CD4-positive, alpha-beta T cell treated with Interleukin-17A for 4 hours (primary cell): ENCODE results near the gene UBL3.

ENCODE experiments used
- DNase-seq: peaks from one replicate; pipeline ENCODE4 v3.0.0-alpha.2; 2020; ENCODE audit warnings: mixed read lengths

The UBL3 gene

DNA sequence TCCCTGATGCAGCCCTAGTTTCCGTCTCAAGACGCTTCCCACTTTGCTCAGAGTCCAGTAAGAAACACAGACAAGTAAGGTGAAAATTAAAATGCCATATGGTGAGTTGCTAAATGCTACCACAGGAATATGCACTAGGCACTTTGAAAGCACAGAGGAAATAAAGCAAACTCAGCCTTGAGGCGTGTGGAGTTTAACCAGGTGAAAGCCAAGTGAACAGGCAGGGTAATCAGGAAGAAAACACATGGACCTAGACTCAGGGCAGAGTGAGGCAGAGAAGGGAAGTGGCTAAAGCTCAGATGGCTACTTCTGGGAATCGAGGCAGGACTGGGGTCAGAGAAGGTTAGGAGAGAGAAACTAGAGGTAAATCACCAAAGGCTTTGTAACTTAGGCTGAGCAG lies 5.4 kb upstream of the UBL3 start:
- DNase-seq, result no peak

DNA sequence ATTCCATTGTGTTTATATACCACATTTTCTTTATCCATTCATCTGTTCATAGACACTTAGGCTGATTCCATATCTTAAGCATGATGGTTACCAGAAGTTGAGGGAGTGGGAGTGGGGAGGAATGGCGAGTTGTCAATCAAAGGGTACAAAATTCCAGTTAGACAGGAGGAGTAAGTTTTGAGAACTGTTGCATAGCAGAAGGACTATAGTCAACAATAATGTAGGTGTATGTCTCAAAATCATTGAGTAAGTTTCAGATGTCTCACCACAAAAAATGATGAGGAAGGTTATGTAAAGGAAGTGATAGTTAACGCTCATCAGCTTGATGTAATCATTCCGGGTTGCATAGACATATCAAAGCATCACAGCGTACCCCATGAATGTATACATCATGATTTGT lies 4.6 kb upstream of the UBL3 start:
- DNase-seq, result no peak

DNA sequence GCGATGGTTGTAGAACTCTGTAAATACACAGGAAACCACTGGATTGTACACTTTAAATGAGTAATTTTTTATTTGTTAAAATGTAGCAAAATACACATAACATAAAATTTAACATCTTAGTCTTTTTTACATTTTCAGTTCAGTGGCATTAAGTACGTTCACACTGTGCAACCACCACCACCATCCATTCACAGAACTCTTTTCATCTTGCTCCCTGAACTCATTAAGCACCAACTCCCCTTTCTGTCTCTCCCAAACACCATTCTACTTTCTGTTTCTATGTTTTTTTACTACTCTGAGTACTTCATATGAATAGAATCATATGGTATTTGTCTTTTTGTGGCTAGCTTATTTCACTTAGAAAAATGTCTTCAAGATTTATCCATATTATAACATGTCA lies 2.7 kb upstream of the UBL3 start:
- no peak for DNase-seq

DNA sequence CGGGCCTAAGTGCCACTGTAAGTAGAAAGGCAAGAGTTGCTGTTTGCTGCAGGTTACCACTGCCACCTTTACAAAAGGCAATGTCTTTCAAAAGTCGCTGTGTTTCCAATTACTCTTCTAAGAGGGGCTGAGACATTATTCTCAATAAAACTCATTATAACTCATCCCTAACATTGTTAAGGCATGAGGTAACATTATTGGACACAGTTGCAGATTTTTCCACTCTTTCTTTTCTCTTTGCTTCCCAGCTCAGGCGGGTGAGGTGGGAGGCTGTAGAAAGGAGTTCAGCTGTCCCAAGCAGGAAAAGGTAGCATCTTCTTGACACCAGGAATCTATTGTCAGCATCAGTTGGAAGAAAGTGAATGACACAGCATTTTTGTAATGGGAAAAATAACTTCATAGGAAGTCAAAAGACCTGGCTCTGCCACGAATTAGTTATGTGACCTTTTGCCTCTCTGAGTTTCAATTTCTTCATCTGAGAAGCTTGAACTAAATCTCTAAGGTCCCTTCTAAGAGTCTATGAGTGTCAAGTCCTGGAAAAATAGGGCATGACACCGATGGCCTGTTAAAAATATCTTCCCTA lies 2.1 kb upstream of the UBL3 start:
- DNase-seq, result no peak

DNA sequence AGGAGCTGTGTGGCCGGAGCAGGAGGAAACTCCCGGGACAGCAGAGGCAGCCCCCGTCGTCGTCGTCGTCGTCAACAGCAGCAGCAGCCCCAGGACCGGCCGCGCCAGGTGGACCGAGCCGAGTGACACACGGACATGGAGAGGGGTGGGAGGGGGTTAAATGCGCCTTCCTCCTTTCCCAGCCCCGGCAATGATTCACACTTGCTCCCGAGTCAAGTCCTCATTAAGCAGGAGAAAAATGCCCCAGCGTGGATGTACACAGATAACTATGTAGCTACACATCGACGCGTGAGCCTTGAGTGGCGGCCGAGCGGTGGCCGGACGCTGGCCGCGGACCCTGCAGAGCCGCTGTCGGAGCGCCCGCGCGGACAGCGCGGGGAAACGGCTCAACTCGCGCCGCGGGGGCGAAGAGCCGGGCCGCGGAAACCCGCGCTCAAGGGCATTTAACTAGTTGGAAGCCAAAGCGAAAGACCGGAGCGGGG lies 645 bp downstream of the UBL3 start:
- DNase-seq, result peak; percentile 43

DNA sequence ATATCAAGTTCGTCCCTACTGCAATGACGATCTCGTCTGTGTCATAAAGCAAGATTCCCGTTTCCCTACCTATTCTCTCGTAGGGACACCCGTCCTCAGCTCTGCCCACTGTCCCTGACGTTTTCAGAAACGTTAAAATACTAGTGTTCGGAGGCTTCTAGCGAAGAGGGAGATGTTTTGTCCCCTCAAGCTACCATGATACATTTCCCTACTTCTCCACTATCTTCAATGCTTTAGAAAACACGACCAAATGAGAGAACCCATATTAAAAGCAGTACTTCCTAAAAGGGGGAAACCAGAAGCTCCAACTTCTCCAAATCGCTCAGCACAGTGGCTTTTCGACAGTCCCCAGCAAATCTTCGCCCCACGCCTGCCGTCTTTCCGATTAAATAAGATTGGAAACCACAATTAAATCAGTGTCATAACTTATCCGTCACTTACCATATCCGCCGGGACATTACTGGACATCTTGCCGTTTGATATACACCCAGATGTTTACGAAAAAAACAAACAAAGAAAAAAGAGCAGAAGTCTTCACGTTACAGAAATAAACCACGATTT lies 1.3 kb downstream of the UBL3 start:
- peak; percentile 16 for DNase-seq

DNA sequence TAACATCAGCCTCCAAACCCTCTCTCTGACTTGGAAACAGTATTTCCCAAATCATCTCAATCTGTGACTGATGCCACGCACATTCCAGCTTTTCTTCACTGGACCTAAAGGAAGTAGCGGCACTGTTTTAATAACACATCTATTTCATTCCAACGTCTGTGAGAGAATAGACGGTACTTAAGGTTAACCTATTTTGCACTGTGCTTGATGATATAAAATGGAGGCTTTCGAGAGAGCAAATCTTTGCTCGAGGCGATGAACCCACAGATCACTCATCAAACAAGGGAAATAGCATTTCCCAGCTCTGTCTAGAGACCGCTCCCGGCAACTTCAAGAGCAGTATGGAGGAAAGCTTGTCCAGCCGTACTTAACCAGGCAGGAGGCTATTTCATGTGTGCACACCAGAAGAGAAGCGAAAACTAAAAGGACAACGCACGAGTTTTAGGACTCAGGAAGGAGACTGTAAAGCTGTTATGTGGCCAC lies 2.9 kb downstream of the UBL3 start:
- peak; percentile 10 for DNase-seq

DNA sequence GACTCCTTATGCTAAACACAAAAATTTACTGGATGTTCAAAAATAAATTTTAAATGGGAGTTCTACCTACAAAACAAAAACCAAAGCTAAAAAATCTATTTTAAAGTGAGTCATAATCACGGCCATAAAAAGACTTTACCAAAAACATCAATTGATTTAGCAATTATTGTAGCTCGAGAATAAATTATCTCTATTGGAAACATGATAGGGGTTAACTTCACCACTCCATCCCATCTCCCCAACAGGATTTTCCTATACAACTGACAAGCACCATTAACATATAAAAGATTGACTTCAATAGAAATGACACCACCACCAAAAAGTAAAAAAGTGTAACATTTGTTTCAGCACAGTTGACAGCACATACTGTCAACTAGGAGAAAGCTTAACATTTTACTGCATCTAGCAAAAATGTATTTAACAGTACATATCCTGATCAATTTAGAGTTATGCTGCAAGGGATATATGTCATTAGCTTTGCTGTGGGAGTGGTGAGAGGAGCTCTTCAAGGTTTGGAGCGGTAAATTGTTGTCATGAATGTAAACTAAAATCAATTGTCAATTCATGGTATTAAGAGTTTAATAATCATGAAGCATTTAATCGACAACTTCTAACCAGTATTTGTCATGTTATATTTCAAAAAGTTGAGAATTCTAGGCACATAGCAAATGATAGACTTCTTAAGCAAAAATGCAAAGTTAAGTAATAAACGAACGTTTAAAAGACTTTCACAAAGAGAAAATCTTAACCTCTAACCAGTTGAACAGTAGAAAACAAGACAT lies 3.8 kb downstream of the UBL3 start:
- no peak for DNase-seq

DNA sequence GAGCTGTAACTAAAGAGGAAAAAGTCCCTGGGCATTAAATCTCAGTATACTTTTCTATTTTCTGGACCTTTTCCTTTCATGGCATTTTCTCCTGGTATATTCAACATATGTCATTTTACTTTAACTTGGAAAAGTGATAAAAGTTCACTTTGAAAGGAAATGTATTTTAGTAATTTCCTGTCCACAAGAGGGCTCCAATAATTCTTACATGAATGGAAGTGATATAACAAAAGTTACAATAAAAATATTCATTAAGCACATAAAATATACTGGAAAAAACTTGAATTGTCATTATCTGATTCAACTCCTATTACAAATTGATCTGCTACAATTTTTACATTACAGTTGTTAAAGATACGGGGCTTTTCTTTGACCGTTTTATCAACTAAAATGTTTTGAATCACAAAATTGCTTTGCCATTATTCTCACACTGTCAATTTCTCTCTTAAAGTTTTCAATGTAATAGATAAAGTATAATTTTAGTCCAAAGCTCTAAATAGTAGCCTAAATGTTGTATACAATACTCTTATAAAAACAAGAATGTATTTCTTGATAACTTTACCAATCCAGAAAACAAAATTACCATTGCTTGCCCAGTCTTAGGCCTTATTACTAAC lies 4.9 kb downstream of the UBL3 start:
- DNase-seq, result no peak

DNA sequence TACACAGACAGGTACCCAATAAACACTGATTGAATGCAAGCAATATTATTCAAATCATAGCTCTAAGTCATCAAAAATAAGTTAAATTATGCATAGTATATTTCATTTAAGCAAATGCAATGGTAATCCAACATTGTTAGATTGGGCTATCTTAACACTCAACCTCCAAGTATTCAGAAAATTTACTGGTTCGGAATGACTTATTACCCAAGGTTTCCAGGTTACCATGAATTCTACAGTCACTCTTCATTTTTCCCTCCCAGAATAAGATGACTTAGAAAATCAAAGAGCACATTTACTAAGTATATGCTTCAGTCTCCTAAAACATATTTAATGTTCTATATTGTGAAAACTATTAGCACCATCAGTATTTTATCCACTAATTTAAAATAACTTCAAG lies 6.0 kb downstream of the UBL3 start:
- no peak for DNase-seq

DNA sequence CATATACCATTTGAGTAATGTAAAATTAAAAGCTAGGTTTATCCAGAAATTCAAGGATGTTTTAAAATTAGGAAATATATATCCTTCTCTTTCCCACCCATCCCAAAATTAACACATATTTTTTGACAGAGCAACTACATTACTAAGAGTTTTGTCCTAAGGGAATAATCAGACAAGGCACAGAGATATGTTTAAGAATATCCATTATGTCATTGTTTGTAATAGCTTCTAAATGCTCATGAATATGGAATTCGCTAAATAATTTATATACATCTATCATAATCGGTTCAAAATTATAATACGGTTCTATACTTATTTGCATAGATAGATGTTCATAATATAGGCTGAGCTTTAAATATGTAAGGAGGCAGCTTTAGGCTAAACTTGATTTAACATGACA lies 9.8 kb downstream of the UBL3 start:
- DNase-seq, result no peak

DNA sequence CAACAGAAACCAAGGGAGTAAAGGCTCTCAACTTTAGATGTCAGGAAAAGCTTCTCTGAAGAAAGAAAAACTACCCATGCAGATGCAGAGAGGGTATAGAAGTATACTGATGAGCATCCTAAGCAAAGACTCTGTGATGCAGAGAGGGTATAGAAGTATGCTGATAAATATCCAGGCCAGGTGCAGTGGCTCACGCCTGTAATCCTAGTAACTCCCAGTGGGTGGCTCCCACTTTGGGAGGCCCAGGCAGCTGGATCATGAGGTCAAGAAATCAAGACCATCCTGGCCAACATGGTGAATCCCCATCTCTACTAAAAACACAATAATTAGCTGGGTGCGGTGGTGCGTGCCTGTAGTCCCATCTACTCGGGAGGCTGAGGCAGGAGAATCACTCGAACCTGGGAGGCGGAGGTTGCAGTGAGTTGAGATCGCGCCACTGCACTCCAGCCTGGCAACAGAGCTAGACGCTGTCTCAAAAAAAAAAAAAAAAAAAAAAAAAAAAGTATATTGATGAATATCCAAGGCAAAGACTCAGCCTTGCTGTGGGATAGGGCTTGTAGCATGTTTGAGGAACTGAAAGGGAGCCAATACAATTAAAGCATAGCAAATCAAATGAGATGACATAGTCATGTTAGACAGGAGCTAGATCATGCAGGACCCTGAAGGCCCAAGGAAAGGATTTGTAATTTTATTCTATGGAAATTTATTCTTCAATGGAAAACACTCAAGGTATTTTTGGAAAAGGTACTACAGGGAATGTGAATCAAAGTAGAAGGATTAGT lies 14.9 kb downstream of the UBL3 start:
- DNase-seq, result no peak

DNA sequence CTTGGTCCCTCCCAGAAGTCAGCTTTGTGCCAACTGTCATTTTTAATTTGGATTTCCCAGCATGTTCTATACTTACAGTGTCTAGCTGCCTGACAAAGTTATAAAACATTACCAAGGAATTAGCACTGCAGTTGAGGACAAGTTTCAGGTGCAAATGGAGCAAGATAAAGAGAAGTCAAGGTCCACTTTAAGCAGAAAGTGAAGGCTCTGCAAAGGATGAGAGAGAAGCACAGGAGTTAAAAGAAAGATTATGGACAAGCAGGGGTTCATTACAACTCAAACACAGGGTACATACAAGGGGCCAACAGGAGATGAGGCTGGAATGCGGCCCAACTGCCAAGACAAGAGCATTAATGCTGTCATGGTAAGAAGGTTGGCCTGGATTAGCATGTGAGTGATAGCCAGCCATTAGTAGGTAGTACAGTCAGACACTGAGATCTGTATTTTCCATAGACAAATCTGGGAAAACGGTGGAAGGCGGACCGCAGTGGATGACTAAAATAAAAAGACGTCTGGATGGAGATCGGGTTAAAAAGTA lies 17.6 kb downstream of the UBL3 start:
- no peak for DNase-seq

DNA sequence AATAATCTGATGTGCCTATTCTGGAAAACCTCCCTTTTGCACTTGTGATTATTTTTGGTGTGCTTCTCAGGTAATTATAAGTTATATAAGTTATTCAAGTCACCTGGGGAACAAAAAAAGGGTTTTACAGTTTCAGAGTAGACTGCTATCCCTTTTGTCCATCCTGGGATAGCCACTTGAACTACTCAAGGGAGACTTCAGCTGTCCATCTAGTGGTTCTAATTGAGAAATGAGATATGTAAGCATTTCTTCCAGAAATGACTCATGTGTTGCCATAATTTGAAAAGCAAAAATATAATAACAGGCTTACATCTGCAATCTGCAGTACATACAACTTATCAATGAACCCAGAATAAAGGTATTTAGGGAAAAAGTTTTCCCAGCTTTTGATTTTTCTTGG lies 20.4 kb downstream of the UBL3 start:
- DNase-seq, result no peak

DNA sequence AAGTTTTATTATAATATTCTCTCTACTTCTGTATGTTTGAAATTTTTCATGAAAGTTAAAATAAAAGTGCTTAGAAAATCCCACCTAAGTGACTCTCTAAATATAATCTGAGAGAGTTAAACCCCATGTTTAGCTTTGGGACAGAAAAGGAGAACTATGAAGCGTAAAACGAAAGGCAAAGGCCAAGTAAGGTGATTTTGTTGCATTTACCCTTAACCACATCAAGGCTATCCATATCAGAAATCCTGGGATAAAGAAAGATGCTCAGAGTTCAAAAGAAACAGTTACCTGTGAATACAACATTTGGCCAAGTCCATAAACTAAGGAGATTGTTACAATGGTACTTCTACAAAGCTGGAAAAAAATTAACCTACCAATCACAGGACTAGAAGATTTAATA lies 31.3 kb downstream of the UBL3 start:
- DNase-seq, result no peak

DNA sequence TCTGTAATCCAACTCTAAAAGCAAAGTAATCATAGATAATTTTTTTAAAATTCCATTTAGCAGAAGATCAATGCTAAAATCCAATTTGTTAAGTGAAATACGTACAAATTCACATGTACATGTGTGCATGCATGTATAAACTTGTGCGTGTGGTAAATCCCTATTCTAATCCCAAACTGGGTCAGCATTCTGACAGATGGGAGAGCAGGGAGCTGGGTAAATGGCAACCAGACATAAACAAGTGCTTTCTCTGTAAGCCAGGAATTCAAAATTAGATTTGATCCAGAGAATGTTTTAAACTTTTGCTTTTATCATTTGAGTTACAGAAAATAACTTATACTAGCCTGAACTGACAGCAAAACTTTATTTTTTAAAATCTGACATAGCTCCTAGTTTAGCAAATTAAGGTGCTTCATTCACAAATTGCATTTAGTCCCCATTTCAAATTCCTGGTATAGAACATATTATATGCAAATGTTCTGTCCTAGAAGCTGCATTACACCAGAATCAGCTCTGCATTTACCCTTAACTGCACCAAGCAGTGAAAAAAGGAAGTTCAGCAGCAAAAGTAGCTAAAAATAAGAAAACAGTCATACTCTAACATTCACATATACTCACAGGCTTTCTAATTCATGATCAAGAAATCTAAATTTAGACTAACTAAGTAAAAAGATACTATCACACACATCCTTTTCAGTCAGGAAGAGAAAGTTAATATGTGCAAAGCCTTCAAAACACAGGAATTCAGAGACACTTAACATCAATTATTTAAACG lies 32.6 kb downstream of the UBL3 start:
- no peak for DNase-seq

DNA sequence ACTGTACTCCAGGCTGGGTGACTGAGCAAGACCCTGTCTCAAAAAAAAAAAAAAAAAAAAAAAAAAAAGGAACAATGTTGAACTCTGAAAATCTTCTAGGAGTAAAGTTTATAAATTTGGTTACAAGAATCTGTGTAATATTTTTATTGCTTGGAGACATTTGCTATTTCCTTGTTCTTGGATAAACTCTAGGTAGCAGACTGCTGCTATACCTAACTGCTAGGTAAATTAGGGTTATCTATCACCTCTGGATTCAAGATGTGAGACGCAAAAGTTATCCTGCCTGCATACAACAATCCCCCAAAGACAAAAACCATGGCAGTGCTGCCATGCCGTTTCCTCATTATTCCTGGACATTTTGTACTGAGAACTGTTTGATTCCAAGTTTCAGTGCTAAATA lies 33.7 kb downstream of the UBL3 start:
- DNase-seq, result no peak

DNA sequence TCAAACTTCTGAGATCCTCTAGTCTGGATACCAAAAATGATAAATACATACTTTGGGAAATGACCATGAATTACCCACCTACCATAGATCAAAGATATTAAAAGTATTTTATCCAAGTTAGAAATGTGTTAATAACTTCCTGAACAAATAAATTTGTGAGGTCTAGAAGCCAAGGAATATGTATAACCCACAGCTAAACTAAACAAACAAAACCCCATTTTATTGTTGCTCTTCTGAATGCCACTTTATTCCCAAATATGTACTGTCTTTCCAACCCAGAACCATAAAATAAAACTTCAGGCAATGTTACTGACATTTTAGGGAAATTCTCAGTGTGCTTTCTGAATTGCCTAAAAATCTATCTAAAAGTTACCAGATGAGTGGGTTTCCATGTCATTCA lies 35.1 kb downstream of the UBL3 start:
- no peak for DNase-seq

DNA sequence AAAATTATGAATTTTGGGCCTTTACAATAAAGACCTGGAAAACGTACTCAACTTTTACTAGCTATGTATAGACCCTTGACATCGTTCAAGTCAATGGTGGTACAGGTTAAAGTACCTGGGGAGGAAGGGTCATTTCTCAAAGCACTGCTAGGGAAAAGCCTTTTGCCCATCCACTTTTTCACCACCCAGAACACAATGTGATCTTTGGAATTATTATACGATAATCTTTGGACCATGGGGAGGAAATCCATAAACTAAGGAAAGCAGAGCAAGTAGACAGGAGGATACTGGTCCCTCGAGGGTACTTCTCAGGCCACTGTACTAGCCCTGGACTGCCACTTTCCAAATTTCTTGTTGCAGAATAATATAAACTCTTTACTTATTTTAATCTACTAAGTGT lies 39.5 kb downstream of the UBL3 start:
- no peak for DNase-seq

DNA sequence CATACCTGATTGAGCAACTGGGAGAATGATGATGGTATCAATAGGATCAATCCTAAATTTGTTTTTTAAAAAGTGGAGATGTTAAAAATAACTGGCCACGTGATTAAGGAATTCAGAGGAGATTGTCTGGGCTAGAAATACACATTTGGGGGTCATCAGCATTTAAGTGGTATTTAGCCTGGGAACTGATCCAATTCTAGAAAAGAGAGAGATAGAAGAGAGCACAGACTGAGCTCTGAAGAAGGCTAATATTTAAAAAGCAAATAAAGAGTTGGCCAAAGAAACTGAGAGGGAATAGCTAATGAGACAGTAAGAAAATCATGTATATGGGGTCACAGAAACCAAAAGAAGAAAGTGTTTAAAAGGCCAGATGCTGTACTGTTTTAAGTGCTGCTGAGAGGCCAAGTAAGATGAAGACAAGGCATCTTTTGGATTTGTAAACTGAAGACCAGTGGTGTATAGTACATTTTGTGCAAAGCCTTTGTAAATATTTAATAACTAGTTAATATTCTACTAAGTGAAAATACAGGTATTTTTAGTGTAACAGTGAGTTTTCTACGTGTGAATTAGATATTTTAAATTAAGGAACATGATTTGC lies 40.2 kb downstream of the UBL3 start:
- no peak for DNase-seq

DNA sequence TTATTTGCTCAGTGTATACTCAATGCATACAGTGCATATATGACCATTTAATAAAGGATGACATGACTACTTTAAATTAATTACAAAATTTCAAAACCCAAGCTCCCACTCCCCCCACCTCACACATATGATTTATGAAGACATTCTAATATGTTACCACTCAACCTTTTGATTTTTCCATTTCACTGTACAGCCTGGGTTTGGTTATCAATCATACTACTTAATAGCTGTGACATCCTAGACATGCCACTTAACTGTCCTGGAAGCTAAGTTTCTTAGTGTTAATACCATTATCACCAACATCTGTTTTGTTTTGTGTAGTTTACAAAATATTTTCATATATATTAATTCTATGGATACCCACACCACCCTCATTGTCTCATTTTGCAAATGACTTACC lies 42.2 kb downstream of the UBL3 start:
- no peak for DNase-seq
